HG03442 (cell line): Measurements from ENCODE around the gene FGF21.
"Not testable (repeated sequence)": the region's sequence is repeated elsewhere in the genome, so short reads cannot be mapped to it uniquely, and the experiment has no call there.

ENCODE experiments used
- ATAC-seq: cut with Tn5 transposase; IDR thresholded peaks from one replicate; pipeline ENCODE4 v1.9.1; 2021; ENCODE audit warnings: mild to moderate bottlenecking, moderate library complexity; ENCODE audit not compliant: unreplicated experiment

Gene FGF21

GRCh38 chr19:48755084-48755641 lies at the start of gene FGF21:
Gene FGF21 (plus strand): TSS chr19:48755524. CDS start chr19:48756237, 713 bp downstream.
- ATAC-seq: no peak

GRCh38 chr19:48708471-48708870 lies 46.9 kb upstream of the FGF21 start:
- ATAC-seq: no peak

- no peak for ATAC-seq
These were observed 44.1 kb upstream of the FGF21 start for GRCh38 chr19:48711106-48711662.

DNA sequence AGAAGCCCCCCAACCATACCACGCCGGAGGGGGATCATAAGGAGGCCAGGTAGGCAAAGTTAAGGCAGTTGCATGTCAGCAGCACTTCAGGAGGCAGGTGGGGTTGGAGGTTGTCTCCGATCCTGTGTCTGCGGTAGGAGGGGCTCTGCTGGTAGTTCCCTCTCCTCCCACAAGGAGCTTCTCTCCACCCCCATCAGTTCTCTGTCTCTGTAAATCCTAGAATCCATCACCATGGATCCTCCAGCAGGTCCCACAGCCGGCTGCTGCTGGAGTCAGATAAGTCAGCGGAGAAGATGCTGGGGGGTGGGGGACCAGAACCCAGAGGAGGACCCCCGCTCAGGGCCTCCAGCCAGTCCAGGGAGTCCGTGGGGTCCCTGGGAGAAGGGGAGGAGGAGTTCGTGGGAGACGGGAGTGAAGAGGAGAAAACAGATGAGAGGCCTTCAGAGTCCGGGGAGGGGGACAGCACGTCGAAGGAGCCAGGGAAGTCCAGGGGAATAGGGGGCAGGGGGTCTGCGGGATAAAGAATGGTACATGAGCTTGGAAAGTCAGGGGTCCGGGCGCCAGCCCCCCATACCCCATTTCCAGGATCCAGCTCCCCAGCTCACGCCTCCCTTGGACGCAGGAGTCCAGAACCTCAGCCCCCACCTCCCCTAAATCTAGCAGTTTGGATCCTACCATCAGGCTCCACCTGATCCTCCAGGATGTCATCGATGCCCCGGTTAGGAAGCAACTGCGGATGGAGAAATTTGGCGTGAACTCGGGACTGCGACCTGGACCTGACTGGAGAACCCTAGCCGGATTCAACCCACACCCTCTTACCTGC lies 42.1 kb upstream of the FGF21 start:
- no peak for ATAC-seq

- peak; percentile 83 for ATAC-seq
These were observed 41.2 kb upstream of the FGF21 start for GRCh38 chr19:48713864-48714755.

DNA sequence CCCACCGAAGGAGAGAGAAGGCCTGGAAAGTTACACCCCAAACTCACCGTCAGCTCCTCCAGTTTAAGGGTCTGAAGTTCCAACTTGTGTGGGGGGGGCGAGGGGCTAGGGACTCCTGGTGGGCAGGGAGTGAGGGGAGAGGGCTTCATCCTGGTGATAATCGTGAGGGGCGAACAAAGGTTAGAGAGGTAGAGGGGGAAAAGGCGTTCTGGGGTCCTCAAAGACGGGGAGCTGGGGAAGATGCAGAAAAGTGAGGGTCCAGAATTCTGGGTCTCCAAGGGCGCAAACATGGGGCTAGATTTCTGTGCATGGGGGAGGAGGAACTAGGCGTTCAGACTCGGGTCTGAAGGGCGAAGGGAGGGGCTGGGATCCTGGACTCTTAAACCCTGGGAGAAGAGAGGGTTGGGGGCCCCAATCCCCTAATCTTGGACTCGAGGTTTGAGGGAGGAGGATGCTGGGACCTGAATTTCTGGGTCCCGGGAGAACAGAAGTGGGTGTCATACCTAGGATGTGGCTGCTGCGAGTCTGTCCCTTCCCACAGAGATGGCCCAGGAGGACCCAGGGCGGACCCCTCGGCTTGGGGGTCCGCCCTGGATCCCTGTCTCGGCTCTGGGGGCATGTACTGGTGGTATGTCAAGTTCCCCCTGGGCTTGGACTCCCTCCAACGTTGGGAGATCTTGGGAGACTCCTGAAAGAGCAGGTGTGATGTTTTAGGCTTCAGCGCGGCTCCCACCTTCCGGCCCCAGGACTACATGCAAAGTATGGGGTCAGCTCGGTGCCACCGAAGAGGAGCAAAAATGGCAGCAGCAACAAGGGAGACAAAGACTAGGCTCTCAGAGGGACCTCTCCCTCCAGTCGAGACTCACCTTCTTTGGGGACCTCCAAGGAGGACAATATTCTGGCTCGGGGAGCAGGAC lies 40.3 kb upstream of the FGF21 start:
- no peak for ATAC-seq

GRCh38 chr19:48715681-48716171 lies 39.6 kb upstream of the FGF21 start:
- ATAC-seq: no peak

DNA sequence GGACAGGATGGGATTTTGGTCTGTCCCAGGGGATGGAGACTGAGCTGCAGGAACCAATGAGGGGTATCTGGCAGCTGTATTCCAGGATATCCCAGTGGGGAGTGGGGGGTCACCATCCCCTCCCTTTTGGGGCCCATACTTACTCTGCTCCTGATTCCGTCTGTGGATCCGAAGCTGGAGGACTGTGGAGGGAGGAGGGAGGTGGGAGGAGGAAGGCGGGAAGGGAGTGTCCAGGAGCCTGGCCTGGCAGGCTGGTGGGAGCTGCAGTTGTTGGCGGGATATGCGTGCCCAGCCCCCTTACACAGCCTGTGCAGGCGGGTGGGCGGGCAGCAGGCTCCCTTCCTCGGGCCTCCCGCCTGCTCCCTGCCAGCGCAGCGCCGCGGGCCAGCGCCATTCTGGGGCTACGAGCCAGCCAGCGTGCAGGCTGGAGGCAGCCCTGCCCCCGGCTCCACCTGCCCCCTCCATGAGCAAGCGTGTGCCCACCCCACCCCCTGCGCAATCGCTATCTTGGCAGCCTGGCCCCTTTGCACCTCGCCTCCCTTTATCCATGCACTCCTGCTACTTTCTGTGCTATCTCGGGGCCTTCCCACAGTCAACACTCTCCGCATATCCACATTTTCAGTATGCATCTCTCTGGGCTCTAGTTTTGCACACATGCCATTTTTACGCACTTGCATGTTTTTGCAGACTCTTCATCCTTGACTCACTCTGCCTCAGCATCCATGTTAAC lies 38.6 kb upstream of the FGF21 start:
- no peak for ATAC-seq

GRCh38 chr19:48718106-48718505 lies 37.2 kb upstream of the FGF21 start:
- not testable (repeated sequence) for ATAC-seq

- no peak for ATAC-seq
These were observed 36.6 kb upstream of the FGF21 start for GRCh38 chr19:48718711-48719231.

- ATAC-seq: no peak
These were observed 35.8 kb upstream of the FGF21 start, which contains the start of gene MAMSTR for GRCh38 chr19:48719263-48720171. Gene MAMSTR (minus strand): TSS chr19:48719725. CDS start chr19:48719031, 694 bp downstream.

DNA sequence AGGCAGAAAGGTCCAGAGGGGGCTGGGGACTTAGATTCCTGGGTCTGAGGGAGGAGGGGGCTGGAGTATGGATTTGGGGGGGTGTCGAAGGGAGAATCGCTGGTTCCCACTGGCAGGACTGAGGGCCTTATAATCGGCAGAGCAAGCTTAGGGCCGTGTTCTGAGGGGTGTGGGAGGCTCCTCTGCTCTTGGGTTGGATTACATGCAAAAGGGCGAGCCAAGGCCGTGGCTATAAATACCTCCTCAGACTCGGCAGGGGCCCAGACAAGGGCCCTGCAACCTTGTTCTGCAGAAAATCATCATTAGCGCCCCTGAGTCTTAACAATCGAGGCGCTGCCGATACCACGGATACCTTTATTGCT lies 35.1 kb upstream of the FGF21 start:
- ATAC-seq: peak; percentile 9

DNA sequence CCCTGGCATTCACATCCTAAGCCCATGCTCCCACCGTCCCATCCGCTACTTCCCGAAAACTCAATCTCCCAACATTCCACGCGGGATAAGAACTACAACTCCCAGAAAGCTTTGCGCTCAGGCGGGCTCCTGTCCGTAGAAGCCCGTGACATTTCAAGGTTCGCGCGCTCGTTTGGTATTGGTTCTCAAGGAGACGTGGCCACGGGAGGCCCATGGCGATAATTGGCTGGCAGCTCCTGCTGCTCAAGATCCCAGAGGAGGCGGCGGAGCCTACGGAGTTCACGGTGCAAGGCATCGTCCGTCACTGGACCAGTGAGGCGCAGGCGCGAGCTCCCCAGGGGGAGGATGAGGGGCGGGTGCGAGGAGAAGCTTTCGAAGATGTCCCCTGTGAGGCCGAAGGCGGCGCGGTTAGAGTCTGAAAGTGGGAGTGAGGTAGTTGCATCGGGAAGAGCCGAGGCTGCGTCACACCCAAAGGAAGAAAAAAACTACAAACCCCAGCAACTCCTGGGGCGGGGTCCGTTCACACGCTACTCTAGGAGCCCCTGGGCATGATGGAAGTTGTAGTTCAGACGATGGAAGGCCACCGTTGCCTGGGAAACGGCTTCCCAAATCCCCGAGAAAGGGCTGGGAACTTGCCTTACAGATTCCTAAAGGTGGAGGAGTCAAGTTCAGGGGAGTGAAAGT lies 34.6 kb upstream of the FGF21 start:
- peak; percentile 74 for ATAC-seq

GRCh38 chr19:48722196-48722708 lies 33.1 kb upstream of the FGF21 start:
- ATAC-seq: no peak

- no peak for ATAC-seq
These were observed 30.2 kb upstream of the FGF21 start for GRCh38 chr19:48724796-48725753.

GRCh38 chr19:48726556-48726955 lies 28.8 kb upstream of the FGF21 start:
- ATAC-seq: no peak
